Tibial nerve (tissue), 3 donors: ENCODE measurements around the gene MND1.

Source experiments
- POLR2A ChIP-seq, 2 donors: fragments of 450-650 bp; IDR thresholded peaks; one replicate each; pipeline ENCODE4 v1.6.1; 2017; ENCODE audit warnings: antibody characterized with exemption in 2 of 2, mild to moderate bottlenecking in 2 of 2, moderate library complexity in 2 of 2
- TF ChIP-seq, protein P1 (sequence below), 5 experiments: fragments of 200-600 bp in 3 of 5; fragments of 450-650 bp in 2 of 5; sonication (generic) in 3 of 5; IDR thresholded peaks; one replicate each; pipeline ENCODE4 v1.5.1; 2016 to 2019; ENCODE audit warnings: antibody characterized with exemption in 5 of 5, mild to moderate bottlenecking in 3 of 5, moderate library complexity in 2 of 5

DNA sequence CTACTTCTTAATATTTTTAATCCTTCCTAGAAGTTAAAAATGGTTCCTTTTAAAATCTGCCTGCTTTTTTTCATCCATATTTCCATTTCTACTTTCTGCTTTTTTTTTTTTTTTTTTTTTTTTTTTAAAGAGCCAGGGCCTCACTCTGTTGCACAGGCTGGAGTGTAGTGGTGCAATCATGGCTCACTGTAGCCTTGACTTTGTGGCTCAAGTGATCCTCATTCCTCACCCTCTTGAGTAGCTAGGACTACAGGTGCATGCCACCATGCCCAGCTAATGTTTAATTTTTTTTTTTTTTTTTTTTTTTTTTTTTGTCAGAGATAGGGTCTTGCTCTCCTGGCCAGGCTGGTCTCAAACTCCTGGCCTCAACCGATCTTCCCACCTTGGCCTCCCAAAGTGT lies 39.7 kb downstream of the MND1 start:
- TF ChIP-seq, protein P1, sequence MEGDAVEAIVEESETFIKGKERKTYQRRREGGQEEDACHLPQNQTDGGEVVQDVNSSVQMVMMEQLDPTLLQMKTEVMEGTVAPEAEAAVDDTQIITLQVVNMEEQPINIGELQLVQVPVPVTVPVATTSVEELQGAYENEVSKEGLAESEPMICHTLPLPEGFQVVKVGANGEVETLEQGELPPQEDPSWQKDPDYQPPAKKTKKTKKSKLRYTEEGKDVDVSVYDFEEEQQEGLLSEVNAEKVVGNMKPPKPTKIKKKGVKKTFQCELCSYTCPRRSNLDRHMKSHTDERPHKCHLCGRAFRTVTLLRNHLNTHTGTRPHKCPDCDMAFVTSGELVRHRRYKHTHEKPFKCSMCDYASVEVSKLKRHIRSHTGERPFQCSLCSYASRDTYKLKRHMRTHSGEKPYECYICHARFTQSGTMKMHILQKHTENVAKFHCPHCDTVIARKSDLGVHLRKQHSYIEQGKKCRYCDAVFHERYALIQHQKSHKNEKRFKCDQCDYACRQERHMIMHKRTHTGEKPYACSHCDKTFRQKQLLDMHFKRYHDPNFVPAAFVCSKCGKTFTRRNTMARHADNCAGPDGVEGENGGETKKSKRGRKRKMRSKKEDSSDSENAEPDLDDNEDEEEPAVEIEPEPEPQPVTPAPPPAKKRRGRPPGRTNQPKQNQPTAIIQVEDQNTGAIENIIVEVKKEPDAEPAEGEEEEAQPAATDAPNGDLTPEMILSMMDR (IDR thresholded peaks at IDR 0.05): no peak
- no peak for TF ChIP-seq POLR2A (IDR thresholded peaks at IDR 0.05)
